GM19240 (cell line): ENCODE results near the gene PAK4.
"Not testable (repeated sequence)": the region's sequence is repeated elsewhere in the genome, so short reads cannot be mapped to it uniquely, and the experiment has no call there.

Experiments
- DNase-seq: peaks from one replicate; pipeline ENCODE4 v3.0.0; 2011; ENCODE audit warnings: low spot score; ENCODE audit not compliant: insufficient read length

PAK4 gene

DNA sequence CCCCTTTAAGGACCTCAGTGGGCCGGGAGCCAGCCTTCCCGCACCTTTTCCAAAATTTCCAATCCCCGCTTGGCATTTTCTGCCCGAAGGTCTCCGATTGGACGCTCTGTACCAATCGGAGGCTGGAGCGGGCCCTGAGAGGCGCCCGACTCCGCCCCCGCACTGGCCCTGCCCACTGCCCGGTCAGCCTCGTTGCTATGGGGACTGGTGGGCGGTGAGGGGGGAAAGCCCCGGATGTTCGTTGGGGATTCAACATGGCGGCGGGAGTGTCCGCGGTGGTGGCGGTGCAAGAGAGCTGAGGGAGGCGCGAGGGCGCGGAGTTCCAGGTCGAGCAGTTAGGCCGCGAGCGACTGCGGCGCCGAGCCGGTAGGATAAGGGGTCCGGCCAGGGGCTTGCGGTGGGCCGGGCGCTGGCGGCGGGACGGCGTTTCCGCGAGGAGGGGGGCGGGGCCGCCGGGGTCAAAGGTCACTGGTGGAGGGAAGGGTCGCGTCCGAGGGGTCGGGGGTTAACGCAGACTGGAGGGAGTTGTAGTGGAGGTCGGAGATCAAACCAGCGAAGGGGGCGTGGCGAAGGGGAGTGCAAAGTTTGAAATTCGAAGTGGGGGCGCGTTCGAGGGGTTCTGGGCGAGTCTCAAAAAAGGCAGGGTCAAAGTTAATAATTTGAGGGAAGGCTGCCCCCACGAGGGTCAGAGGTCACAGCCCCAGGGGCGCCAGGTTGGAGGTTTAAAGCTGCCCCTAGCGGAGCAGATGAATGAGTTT lies at the start of gene PAK4:
PAK4 (plus strand) TSS at position 233 of the 758 bp plus-strand sequence. CDS start 43,768 bp downstream, outside the sequence.
- peak; percentile 100 for DNase-seq

DNA sequence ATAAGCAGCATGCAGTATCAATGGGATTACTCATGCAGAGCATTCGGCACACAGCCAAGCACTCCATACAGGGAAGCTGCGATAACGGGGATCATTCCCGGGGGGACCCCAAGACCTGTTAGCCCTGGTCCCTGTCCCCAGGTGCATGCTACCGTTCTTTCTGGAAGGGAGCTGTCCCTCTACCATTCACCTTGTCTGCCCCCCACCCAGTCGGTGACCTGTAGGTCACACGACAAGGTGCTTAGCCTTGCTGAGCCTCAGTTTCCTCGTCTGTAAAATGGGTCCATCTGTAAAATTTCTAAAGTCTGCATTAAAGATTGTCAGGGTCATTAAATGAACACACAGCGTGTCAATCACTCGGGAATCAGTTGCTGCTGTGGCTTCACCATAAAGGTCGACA lies 48.3 kb upstream of the PAK4 start:
- DNase-seq = no peak

DNA sequence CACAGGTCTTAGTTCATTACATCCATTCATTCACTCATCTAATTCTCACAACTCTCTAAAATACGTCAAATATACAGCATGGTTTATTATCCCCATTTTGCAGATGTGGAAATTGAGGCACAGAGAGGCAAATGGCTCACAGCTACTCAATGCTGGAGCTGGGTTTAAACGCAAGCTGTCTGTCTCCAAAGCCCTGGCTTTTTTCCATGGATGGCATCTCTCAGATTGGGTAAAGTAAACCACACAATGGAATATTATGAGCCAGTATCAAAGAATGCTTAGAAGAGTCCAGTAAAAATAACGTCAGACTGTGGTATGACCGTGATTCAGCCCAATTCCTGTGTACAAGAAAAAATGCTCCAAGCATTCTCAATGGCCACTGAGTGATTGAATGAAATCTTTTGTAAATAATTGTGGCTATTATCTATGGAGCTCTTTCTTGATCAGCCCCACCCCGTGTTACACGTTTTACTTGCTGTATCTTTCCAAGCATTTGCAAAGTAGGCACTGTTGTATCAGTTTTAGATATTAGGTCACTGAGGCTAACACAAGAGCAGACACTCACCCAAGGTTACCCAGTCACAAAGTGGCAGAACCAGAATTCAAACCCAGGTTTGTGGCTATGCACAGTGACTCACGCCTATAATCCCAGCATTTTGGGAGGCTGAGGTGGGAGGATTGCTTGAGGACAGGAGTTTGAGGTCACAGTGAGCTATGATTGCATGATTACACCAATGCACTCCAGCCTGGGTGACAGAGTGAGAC lies 47.0 kb upstream of the PAK4 start:
- no peak for DNase-seq

DNA sequence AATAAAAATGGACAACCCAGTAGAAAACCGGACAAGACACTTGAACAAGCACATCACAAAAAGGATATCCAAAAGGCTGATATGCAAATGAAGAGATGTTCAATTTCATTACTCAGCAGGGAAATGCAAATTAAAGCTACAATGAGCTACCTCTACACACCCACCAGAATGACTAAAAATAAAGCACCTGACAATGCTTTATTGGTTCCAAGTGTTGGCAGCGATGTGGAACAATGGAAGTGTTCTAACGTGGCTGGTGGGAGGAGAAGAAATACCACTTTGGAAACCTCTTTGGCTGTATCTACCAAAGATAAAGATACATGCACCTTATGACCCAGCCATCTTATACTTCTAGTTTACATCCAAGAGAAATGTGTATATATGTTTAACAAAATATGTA lies 45.2 kb upstream of the PAK4 start:
- DNase-seq = no peak

DNA sequence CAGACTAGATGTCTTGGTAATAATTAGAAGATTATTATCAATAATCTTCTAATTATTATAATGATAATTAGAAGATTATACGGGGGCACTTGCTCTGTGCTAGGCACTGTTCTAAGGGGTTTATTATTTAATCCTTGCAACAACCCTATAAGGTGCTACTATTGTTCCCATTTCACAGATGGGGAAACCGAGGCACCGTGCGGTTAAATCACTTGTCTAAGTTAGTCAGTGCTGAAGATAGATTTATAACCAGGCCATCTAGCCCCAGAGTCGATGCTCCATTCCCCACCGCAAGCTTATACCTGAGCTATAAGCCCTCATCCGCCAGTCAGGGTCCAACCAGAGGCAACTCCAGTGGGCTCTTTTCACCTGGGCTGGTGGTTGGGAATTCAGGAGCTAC lies 43.4 kb upstream of the PAK4 start:
- no peak for DNase-seq

DNA sequence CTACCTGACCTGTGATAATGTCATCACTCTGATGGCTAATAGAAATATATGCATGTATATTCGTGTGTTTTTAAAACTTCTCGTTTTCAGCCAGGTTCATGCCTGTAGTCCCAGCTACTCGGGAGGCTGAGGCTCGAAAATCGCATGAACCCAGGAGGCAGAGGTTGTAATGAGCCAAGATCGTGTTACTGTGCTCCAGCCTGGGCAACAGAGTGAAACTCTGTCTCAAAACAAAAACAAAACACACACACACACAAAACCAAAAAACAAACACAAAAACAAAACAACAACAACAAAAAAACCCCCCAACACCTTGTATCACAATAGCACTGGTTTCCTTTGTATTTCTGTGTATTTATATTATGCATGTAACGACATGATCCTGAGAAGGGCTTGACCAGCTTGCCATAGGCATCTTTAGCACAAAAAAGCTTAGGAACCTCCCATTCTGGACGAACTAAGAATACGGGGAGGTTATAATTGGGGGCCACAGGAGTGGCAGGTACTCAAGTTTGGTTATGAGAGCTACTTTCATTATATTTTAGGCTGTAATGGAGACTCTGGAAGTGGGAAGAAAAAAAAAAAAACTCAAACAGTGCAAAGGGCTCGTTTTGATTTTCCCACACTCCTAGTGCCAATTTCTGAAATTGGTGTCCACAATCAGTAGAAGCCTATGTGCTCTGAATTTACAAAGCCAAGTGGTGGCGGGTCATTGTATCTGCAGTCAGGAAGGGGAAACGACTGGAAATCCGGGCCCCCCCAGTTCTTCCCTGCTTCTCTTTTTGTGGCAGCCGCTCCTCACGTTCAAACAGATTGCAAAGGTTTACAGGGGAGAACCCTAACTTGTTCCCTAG lies 42.6 kb upstream of the PAK4 start:
- no peak for DNase-seq

DNA sequence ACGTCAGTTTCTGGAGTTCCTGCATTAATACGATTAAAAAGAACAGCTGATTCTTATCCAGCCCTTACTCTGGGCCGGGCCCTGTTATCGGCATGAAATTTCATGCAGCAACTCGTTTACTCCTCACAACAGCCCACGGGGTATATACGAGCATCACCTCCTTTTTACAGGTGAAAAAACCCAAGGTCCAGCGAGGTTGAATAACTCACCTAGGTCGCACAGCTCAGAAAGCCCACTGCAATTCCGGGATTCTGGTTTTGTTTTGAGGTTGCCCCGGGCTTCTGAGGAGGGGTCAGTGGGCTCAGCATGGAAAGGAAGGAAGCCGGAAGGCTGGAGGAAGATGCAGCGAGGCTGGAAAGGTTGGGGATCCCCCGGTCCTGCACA lies 42.0 kb upstream of the PAK4 start:
- no peak for DNase-seq

DNA sequence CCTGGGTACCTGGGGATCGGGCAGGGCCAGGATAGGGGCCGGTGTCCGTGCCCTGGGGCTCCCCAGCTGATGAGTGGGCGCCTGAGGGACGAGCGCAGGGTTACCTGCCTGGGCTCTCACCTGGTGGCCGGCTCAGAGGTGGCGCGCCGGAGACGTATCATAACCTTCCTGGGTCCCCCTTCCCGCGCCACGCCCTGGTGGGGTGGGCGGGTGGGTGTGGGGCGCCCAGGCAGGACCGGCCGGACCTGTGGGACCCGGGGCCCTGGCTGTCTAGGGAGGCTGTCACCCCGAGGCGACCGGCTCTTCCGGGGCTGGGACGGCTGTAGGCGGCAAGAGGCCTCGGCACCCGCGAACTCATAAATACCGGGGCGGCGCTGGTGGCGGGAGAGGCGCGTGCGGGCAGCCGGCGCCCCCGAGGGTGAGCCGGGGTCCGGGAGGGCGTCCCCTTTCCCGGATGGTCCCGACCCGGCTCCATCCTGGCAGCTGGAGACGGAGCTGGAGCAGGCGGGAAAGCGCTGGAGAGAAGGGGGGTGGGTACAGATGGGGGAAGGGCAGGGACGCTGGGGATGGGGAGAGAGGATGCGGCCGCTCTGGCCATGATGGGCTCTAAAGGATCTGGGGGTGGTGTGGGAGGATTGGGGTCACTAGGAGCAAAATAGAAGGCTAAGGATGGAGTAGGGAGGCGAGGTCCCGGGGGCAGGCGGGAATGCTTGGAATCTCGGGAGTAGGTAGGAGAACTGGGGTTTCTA lies 41.4 kb upstream of the PAK4 start, which contains the start of gene ACP7:
ACP7 (plus strand) TSS at position 386 of the 749 bp plus-strand sequence. CDS start 902 bp downstream, outside the sequence.
- no peak for DNase-seq

DNA sequence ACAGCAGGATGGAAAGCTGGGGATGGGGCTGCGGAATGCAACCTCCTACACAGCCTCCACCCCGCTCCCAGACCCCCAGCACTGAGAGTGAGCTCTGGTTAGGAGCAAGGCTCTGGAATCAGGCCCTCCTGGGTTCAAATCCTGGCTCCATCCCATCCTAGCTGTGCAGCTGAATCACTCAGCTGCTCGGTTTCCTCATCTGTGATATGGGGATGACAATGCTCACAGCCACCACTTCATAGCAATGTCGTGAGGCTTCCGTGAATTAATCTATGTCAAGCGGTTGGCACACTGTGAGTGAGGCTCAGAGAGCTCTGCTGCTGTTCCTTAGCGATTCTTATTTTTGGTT lies 40.9 kb upstream of the PAK4 start:
- no peak for DNase-seq

DNA sequence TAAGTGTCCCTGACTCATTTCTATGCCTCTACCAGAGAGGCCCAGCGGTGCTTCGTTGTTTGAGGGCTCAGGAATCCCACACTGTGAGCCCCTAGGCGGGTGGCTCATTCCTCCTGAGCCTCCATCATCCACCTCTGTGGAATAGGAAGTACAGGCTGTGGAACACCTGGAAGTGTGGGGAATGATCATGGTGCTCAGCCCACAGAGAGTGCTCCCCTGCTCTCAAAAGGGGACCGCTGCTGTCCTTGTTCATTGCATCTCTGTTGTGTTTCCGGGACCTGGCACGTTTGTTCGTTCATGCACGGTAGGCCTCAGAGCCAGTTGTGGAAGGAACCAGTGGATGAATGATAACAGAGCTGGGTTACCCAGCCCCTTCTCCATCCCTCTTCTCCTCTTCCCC lies 40.2 kb upstream of the PAK4 start:
- no peak for DNase-seq

DNA sequence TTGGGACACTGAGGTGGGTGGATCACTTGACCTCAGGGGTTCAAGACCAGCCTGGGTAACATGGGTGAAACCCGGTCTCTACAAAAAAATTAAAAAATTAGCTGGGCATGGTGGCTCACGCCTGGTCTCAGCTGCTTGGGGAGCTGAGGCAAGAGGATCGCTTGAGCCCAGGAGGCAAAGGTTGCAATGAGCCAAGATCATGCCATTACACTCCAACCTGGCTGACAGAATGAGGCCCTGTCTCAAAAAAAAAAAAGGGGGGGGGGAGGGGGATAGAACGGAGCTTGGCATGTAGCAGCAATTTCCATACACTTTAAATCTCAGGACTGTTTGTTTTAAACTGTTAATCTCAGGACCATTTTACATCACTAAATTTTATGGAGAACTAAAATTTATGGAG lies 39.2 kb upstream of the PAK4 start:
- no peak for DNase-seq

DNA sequence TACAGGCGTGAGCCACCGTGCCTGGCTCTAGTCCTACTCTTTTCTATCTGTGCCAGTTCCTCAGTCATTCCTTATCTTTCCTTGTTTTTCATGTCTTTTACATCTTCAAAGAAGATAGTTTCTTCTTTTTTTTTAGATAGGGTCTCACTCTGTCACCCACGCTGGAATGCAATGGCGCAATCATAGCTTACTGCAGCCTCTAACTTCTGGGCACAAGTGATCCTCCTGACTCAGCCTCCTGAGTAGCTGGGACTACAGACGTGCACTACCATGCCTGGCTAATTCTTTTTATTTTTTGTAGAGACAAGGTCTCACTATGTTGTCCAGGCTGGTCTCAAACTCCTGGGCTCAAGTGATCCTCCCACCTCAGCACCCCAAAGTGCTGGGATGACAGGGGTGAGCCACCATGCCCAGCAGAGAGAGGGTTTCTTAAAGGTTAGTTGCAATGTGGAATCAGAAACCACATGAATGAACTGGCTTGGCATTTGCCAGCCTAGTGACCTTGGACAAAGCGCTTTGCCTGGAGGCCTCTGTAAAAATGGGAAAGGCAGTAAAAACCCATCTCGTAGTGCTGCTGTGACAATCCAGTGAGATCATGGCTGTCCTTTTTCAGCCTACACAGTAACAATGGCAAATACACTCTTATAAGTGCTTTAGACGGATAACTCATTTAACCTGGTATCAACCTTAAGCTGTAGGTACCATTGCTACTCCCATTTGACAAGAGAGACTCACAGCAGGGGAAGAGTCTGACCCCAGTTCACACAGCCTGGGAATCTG lies 37.5 kb upstream of the PAK4 start:
- no peak for DNase-seq

DNA sequence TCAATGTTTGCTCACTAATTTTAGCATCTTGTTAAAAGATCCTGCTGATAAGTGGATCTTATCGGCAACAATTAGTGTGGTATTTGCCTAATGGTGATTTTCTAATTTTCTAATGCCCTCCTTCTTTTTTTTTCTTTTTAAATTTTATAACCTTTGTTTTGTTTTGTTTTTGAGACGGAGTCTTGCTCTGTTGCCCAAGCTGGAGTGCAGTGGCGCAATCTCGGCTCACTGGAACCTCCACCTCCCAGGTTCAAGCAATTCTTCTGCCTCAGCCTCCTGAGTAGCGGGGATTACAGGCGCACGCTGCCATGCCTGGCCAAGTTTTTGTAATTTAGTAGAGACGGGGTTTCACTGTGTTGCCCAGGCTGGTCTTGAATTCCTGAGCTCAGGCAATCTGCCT lies 35.6 kb upstream of the PAK4 start:
- not testable (repeated sequence) for DNase-seq

DNA sequence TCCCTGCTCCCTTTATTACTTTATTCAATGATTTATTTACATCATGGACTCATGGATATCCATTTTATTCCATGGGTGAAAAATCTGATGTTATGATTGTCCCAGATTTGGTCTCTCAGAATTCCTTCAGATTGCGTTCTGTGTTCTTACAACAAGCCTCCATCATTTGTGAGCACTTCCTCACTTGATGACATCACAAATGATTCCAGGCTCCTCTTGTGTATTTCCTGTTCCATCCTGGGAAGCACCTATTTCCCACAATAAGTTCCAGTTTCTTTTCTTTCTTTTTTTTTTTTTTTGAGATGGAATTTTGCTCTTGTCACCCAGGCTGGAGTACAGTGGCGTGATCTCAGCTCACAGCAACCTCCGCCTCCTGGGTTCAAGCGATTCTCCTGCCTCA lies 34.7 kb upstream of the PAK4 start:
- no peak for DNase-seq

DNA sequence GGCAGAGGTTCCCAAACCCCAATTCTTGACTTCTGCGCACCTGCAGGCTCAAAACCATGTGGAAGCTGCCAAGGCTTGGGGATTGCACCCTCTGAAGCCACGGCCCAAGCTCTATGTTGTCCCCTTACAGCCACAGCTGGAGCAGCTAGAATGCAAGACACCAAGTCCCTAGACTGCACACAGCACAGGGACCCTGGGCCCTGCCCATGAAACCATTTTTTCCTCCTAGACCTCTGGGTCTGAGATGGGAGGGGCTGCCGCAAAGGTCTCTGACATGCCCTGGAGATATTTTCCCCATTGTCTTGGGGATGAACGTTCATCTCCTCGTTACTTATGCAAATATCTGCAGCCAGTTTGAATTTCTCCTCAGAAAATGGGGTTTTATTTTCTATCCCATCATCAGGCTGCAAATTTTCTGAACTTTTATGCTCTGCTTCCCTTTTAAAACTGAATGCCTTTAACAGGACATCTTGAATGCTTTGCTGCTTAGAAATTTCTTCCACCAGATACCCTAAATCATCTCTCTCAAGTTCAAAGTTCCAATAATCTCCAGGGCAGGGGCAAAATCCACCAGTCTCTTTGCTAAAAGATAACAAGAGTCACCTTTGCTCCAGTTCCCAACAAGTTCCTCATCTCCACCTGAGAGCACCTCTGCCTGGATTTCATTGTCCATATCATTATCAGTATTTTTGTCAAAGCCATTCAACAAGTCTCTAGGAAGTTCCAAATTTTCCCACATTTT lies 29.6 kb upstream of the PAK4 start:
- DNase-seq = not testable (repeated sequence)

DNA sequence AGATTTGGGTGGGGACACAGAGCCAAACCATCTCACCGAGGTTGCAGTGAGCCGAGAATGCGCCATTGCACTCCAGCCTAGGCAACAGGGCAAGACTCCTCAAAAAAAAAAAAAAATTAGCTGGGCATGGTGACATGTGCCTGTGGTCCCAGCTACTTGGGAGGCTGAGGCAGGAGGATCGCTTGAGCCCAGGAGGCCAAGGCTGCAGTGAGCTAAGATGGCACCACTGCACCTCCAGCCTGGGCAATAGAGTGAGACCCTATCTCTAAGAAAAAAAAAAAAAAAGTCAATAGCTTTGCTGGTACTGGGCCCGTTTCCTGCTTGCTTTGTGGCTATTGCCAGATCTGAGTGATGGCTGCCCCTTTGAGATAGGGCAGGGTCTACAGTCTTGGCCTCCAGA lies 28.3 kb upstream of the PAK4 start:
- DNase-seq = no peak

DNA sequence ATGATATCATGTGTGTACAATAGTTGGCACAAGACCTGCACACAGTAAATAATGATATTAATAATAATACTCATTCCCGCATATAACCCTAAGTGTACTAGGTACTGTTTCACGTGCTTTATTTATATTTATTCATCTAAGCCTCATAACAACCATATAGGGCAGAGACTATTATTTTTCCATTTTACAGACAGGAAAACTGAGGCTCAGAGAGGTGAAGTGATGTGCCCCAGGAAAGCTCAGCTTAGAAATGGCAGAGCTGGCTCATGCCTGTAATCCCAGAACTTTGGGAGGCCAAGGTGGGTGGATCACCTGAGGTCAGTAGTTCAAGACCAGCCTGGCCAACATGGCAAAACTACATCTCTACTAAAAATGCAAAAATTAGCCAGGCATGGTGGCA lies 27.9 kb upstream of the PAK4 start:
- DNase-seq = no peak

DNA sequence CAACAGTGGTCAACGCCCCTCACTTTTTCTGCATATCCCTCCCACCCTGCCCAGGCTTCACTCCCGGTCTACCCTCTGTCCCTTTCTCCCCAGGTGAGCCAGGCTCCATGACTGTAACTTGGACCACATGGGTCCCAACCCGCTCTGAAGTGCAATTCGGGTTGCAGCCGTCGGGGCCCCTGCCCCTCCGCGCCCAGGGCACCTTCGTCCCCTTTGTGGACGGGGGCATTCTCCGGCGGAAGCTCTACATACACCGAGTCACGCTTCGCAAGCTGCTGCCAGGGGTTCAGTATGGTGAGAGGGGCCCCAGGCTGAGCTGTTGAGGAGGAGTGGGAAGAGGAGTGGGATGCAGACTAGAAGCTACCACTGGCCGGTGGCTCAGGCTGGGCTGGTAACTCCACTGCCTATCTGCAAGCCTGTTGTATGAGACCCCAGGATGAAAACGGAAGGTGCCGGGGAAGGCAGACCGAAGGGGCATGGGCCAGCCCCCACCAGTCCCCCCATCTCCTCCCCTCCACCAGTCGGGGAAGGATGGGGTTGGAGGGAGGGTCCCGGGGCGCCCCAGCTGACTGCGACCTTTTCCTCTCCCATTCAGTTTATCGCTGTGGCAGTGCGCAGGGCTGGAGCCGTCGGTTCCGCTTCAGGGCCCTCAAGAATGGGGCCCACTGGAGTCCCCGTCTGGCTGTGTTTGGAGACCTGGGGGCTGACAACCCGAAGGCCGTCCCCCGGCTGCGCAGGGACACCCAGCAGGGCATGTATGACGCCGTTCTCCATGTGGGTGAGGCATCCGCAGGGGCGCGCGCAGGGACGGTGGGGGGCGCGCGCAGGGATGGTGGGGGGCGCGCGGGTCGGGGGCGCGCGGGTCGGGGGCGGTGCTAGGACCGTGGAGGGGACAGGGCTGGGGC lies 27.0 kb upstream of the PAK4 start:
- no peak for DNase-seq

DNA sequence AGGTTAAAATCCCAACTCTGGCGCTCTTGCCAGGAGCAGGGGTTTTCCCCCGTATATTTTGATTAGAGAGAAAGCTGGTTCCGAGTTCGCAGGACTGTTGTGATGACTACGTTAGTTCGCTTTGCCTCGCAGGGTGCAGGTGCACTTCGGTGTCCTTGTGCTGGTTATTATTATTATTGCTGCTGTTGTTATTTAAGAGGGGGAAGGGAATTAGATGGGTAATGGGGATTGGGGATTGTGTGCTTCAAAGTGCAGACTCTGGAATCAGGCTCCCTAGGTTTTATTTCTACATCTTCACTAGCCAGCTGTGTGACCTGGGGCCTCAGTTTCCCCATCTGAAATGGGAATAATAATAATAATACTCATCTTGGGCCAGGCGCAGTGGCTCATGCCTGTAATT lies 26.2 kb upstream of the PAK4 start:
- no peak for DNase-seq
